GM21526 (cell line): ENCODE data around the gene DCAF6.

ENCODE experiments used
- ATAC-seq: cut with Tn5 transposase; IDR thresholded peaks from one replicate; pipeline ENCODE4 v1.9.1; 2021; ENCODE audit warnings: moderate library complexity; ENCODE audit not compliant: unreplicated experiment, low FRiP score

DCAF6 gene

GRCh38 chr1:168096296-168097165 lies 160.0 kb downstream of the DCAF6 start:
- ATAC-seq: no peak

GRCh38 chr1:168097921-168098528 lies 161.5 kb downstream of the DCAF6 start:
- ATAC-seq: no peak

- no peak for ATAC-seq
Observed at GRCh38 chr1:168098534-168099320, 162.2 kb downstream of the DCAF6 start.

- ATAC-seq: no peak
Observed at GRCh38 chr1:168099337-168099801, 162.9 kb downstream of the DCAF6 start.

GRCh38 chr1:168100315-168101002 lies 164.0 kb downstream of the DCAF6 start:
- ATAC-seq: no peak

- ATAC-seq: no peak
Observed at GRCh38 chr1:168101336-168101735, 164.9 kb downstream of the DCAF6 start.

GRCh38 chr1:168102487-168102886 lies 166.0 kb downstream of the DCAF6 start:
- ATAC-seq: no peak

GRCh38 chr1:168104535-168104934 lies 168.1 kb downstream of the DCAF6 start:
- ATAC-seq: no peak

GRCh38 chr1:168105846-168106245 lies 169.4 kb downstream of the DCAF6 start:
- ATAC-seq: no peak

- no peak for ATAC-seq
Observed at GRCh38 chr1:168106274-168106673, 169.8 kb downstream of the DCAF6 start.

GRCh38 chr1:168110896-168111545 lies 174.5 kb downstream of the DCAF6 start:
- ATAC-seq: no peak

GRCh38 chr1:168112673-168113305 lies 176.3 kb downstream of the DCAF6 start:
- no peak for ATAC-seq

GRCh38 chr1:168114845-168115244 lies 178.4 kb downstream of the DCAF6 start:
- ATAC-seq: no peak

GRCh38 chr1:168116327-168116799 lies 179.9 kb downstream of the DCAF6 start:
- no peak for ATAC-seq

- ATAC-seq: no peak
Observed at GRCh38 chr1:168119750-168120149, 183.3 kb downstream of the DCAF6 start.

- no peak for ATAC-seq
Observed at GRCh38 chr1:168121401-168122011, 185.0 kb downstream of the DCAF6 start.

GRCh38 chr1:168125051-168125450 lies 188.6 kb downstream of the DCAF6 start:
- no peak for ATAC-seq
